NCI-H1694 (cell line): ENCODE measurements around the gene REEP3.
A peak's percentile ranks its signal among the peaks of the same experiment; 100 is the strongest.

Source experiments
- DNase-seq: peaks from one replicate; lab custom pipeline; 2025; lab: John Stamatoyannopoulos, UW

The REEP3 gene

DNA sequence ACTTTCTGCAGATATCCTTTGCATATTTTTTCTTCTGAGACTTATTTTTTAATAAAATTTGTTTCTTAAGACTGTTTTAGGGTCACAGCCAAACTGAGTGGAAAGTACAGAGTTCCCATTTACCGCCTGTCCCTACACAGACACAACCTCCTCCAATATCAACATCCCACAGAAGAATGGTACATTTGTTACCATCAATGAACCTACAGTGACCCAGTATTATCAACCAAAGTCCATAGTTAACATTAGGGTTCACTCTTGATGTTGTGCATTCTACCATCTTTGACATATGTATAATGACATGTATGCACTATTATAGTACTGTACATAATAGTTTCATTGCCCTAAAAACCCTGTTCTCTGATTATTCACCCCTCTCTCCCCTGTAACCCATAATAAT is 14.6 kb upstream of the REEP3 start:
- no peak for DNase-seq

DNA sequence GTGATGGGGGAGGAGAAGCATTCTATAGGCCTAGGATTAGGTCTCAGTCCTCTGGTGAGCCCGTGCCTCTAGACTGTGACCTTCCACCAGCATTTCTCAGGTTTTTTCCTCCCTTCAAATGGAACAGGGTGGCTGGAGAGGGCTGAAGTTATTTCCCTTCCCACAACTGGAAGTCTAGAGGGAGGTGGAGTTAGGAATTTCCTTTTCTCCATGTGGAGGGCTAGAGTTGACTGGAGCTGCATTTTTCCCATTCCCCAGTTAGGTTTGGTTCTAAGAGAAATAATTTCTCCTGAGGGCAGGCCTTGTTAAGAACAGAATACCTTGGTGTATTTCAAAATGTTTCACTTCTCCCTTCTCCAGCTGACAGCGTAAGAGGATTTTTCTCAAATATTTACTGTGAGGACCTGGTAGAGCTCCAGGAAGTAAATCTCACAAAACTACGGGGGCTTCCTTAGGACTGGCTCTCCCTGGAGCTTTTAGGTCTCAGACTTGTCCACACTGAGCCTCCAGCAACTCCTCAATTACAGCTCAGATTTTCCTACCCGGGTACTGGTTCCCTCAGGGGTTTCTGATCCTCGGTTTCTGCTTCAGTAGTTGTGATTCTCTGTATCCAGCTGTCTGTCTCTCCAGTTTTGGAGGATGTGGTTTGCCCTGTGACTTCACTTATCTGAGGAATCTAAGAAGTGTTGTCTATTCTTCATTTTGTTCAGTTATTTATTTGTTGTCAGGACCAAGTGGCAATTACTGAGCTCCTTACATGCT is 6.0 kb upstream of the REEP3 start:
- no peak for DNase-seq

DNA sequence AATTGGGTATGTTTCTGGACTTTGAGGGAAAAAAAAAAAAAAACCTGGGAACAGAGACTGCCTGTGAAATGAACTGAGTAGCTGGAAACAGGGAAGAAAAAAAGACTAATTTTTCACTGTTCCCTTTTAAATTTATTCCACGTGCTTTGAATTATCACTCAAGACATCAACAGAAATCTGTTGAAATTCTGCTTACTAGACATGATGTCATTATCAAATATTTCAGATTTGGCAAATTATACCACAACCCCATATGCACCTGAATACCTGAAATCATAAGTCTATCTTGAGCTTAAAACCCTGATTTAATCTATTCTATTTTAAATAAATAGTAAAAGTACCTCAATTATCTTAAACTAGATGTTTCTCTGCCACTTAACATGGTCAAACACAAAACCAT is 5.0 kb upstream of the REEP3 start:
- no peak for DNase-seq

DNA sequence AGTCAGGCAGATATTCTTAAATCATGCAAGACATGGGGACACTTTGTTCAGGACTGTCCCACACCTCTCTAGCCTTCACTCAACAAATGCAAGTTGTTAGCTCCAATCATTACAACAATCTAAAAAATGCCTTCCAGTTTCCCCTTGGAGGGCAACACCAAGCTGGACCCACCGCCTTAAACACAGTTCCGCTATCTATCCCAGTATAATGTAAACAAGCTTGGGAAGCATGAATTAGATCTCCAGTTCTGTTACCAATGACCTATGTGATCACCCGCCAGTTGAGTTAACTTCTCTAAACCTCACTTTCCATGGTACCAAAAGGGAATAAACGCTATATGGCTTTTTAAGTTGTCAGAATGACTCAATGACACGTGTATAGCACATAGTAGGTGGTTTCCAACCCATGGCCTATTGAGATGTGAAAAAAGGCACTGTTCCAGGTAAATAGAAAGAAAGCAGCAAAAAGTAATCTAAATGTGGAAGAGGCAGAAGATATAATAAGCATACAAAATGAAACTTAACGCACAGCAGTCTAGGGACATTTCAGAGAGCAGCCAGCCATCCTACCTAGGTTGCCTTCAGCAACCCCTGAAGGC is 2.4 kb upstream of the REEP3 start:
- DNase-seq, result no peak

DNA sequence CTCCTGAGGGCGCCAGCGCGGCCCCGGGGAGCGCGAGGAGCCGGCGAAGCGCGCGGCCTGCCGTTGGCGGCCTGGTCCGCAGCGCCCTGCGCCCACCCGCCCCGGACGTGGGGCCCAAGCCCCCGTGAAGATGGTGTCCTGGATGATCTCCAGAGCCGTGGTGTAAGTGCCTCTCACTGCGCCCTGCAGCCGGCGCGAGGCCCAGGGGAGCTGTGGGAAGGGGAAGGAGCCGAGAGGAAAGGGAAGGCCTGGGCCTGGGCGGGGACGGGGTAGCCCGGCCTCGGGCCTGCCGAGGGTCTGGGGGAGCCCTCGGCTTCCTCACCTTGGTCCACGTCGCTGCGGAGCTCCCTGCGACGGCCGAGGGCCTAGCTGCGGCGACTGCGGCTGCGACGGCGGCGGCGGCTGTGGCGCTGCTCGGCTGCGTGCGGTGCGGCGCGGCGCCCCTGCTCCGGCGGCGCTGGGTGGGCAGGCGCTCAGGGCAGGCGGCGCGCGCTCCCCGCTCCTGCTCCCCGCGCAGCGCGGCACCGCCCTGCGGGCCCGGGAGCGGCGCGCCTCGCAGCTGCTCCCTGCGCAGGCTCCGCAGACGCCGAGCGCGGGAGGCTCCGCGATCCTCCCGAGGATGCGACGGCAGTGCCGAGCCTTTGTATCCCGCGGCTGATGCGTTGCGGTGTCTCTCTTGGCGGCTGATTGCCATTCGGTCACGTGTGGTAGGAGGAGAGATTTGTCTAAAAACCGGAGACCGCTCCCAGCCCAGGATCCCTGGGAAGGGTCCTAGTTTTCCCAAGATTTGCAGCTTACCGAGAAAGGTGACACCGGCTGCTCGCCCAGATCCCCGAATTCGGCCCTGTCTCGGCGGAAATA is 445 bp downstream of the REEP3 start:
- DNase-seq, result peak; percentile 16

DNA sequence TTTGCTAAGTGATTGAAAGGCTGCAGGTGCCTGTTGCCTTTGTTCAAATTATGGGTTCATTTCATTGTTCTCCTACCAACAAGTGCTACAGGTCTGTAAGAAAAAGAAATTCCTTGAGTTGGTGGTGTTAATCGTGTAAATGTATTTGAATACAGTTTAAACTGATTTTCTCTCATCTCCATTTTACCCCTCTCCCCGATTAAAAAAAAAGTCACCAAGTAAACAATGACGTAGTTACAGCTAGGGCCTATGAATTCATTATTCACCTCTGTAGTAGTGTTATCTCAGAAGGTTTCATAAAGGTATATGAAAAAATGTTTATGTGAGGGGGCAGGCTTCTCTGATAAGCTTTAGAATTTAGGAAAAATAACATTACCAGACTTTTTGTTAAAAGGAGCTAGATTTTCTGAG is 1.1 kb downstream of the REEP3 start:
- no peak for DNase-seq

DNA sequence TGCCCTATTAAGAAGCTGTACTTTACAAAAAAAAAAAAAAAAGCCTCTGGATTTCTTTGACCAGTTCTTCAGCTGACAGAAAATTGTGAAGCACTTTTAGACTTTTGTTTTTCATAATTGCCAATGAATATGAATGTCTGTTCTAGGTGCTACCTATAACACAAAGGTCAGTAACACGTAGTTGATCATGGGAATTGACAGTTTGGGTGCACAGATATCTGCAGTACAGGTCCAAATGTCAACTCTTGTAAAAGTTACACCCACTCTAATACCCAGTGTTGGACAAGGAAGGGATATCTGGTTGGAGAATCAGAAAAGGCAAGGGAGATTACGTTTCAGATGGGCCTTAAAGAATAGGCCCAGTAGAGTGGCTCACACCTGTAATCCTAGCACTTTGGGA is 1.8 kb downstream of the REEP3 start:
- DNase-seq, result no peak

DNA sequence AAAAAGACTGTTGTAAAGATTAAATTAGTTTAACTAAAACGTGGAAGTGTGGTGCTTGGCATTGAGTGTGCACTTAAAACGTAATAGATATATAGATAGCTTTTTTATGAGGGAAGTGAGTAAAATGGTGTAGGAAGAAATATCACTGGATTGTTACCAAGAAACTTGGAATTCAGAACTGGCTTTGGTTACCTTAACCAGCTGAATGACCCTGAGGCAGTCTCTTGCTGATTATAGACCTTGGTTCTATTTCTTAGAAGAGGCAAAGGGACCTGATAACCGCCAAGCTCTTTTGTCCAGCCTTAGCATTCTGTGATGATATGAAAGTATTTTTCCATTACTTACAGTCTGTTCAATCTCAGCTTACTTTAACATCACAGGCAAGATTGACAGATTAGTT is 3.8 kb downstream of the REEP3 start:
- DNase-seq, result no peak

DNA sequence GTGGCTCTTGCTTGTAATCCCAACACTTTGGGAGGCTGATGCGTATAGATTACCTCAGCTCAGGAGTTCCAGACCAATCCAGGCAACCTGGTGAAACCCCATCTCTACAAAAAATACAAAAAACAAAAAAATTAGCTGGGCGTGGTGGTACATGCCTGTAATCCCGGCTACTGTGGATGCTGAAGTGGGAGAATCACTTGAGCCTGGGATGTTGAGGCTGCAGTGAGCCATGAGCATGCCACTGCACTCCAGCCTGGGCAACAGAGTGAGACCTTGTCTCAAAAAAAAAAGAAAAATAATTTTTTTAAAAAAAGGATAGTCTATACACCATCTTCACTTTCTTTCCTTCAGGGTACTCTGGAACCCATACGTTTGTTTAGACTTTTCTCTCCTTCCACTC is 6.2 kb downstream of the REEP3 start:
- DNase-seq, result no peak

DNA sequence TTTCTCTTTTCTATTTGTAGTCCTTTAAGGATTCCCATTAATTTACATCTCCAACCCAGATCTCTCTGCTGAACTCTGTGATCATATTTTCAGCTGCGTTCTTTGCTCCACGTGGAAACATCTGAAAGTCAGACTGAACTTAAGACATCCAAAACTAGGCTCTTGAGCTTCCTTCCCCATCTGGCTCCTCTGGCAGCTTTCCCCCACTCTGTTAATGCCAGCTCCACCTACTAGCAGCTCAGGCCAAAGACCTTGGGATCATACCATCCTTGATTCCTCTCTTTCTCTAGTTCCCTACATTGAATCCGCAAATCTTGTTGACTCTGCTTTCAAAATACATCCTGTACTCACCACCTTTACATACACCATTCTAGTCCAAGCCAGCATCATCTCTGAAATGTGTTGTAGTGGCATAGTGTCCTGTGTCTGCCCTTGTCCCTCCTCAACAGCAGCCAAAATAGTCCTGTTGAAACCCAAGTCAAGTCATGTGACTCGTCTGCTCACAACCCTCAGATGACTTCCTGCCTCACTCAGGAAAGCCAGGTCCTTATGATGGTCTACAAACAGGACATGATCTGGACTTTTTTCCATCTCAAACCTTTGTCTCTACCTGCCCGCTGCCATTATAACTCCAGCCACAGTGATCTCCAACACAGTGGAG is 7.0 kb downstream of the REEP3 start:
- DNase-seq, result no peak

DNA sequence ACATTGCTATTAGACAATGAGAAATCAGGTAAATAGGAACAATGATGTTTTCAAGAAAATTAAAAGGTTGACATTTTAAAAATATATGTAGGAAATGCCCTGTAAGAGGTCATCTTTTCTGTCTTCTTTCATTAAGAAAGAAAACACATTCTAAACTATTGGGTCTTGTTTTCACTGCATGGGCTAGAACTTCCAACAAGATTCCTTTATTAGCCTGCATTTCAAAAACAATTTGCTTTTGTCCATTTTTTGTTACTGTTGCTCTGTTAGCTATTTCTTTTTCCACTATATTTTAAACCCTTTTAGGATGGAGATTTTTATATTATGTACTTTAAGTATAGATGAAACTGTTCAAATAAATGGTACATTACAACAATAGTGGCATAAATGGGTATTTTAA is 9.2 kb downstream of the REEP3 start:
- DNase-seq, result no peak

DNA sequence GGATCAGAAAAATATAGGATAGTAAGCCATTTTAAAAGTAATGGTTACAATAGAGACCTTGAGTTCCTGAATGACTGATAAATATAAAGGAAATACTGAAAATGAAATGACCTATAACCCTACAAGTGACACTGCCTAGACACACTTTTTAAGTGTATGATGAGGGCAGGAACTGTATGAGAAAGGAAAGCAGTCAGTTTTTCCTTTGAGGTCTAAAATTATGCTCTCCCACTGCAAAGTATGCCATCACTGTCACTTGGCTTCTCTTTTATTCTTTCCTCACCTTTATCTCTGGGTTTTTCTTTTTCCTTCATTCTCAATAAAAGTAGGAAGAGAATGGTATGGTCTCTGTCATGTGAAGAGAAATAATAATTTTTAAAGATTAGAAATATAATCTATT is 13.5 kb downstream of the REEP3 start:
- DNase-seq, result no peak

DNA sequence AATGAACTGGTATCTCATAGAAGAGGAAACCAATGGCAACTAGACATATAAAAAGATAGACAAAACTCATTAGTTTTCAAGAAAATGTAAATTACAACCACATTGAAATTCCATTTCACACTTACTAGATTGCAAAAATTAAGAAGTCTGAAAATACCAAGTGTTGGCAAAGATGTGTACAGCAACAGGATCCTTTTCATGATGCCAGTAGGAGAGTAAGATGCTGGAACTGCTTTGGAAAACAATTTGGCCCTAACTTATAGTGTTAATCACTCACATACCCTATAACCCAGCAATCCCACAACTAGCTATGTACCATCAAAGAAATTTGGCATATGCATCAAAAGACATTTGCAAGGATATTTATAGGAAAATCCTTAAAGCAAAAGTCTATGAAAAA is 15.5 kb downstream of the REEP3 start:
- DNase-seq, result no peak

DNA sequence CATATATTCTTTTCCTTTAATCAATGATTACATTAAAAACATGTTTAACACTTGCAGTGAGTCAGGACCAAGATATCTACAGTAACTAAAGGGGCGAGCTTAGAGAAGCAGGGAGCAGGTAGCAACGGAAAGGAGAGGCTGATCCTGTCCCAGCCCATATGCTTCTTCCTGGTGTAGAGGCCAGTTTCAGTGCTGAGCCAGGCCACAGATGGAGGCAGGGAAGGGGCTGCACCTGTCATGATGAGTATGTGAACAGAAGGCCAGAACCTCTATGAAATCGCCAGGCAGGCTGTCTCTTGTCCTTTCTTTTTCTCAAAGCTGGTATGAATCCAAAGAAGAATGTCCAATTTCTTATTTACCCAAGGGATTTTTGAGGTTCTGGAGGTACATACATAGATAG is 16.3 kb downstream of the REEP3 start:
- DNase-seq, result peak; percentile 83

DNA sequence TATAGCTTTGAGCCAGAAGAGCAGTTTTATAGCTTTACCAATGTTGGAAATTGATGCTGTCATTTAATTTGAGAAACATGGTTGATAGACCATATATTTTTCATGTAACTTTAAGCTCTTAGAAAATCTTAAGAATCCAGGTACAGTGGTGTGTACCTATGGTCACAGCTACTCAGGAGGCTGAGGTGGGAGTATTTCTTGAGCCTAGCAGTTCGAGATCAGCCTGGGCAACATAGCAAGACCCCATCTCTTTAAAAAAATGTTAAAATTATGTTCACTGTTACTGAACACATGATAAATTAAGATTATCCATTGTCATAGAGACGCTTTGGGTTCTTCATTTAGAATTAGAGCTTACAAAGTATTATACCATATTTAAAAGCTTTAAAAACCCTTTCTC is 18.2 kb downstream of the REEP3 start:
- no peak for DNase-seq

DNA sequence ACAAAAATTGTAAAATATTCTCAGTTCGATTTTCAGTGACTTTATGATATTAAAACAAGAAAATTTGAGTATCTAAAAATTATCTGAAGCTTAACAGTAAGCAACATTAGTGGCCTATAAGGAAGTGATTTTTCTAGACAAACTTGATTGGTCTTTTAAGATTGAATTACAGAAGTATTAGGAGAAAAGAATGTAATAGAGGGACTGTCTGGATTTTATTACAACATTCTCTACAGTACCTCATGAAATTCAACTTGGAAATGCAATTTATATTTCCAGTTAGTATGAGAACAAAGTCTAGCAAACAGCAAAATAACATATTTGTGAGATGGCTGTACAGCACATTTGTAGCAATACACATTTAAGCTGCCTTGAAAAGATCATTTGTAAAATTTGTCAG is 18.8 kb downstream of the REEP3 start:
- DNase-seq, result no peak

DNA sequence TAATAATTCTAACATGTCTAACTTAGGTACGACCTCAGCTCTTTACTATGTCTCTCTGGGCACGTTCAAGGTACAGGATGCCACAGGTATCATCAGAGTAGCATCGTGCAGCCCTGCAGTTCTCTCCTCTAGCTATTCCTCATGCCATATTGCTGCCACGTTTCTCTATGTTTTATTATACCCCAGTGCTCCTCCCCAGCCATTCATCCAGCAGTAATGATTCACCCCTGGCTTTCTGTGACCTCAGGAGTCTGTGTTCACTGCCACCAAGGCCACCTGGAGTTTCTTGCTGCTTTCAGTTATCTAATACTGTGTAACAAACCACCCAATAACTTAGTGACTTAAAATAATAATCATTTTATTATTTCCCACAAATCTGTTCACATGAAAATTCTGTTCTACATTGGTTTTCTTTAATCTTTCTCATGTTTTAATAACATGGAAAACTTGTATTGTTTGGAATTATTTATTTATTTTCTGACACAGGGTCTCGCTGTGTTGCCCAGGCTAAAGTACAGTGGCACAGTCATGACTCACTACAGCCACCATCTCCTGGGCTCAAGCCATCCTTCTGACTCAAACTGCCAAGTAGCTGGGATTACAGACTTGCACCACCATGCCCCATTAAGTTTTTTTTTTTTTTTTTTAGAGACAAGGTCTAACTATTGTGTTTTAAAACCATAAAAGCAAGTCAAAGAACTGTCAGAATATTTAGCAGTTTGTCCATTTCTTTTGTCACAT is 21.8 kb downstream of the REEP3 start:
- no peak for DNase-seq

DNA sequence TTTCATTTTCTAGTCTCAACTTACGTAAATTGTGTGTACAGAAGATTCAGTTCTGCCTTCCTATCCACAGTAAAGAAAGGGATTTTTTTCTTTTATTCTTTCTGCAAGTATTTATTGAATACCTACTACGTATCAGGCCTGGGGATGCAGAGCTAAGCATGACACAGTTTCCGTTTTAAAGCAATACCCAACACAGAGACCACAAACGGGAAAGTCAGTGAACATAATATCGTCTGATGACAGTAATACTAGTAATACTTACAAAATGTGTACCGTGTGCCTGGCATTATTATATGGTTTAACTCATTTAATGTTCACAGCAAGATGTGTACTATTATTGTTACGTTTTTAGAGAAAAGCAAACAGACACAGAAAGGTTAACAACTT is 22.4 kb downstream of the REEP3 start:
- no peak for DNase-seq

DNA sequence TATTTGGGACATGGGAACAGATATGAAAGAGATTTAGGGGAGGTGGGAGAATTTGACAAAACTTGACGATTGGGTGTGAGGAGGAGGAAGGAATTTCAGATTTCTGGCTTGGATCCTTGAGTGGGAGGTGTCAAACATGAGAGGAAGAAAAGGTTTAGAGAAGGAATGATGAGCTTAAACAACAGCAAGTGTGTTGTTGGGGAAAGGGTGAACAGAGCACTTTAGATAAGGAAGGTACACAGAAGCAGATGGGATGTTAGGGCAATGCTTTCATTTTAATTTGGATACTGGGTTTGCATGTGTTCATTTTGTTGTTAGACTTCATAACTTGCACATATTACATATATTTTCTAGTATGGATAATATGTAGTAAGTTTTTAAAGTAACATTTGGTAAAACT is 23.2 kb downstream of the REEP3 start:
- no peak for DNase-seq

DNA sequence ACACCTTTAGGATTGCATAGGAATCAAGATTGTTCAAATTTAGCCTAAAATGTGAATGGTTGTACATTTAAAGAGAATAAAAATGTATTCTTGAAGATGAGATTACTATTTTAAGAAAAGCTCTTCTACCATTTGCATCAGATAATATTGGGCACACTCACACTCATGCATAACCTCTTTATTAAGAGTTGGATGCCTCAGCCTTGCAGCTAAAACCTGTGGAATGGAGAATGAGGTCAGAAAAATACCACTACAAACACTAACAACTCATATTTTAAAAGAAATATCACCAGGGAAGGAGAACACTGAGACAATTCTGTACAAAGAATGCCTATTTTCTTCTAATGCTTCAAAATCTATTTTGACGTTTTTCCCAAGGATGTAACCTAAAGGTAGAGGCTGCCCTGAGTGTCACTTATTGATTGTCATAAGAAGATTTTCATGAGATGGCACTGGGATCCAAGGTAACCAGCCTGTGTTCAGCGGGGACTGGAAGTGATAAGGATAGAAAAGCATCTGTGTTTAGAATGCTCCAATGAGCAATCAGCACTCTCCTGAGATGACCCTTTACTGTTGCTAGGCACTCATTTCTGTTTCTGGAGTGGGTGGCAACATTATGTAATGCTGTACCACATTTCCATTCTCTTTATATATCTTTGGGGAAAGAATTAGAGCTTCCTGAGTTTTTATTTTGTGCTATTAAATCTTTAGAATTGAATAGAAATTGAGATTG is 26.6 kb downstream of the REEP3 start:
- DNase-seq, result peak; percentile 96

DNA sequence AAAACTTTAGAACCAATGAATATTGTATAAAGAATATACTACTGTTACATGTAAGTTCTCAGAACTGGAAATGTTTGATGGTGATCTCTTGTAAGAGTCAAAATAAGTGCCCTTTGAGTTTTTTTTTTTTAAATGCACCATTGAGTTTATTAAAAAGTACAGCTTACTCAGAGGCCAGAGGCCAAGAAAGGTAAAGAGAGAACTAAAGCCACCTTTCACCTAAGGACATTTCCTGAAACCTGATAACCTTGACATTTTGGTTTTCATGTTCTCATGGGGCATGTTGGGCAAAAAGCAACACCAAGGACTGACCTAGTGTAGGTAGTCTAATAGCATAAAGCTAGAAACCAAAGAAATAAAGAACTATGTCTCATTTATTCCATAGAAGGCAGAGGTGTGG is 27.7 kb downstream of the REEP3 start:
- DNase-seq, result no peak
